ENCODE data around the gene RNF212. TPM values are rescaled to one million over a fixed set of nuclear protein-coding genes. Genes with fewer than 3 reads are reported as not detected.

RNF212 gene
- total and polyA plus RNA-seq, 2 donors (not counting 3 experiments of a cell fraction or from before 2014, with no cell fraction given): 2.3 to 2.8 TPM

GRCh38 chr4:1044469-1045192 lies 68.7 kb downstream of the RNF212 start:
- BruUV-seq (replicated peaks): no TSS peak
- no peak overlapping the region for H3K4me3 ChIP-seq (replicated peaks in 1 of 3; ENCODE audit: insufficient read depth in 1 of 3, low read depth in 1 of 3, low read length in 3 of 3)
- no peak for TF ChIP-seq GATA2 (IDR thresholded peaks at IDR 0.05; ENCODE audit: insufficient read depth, insufficient read length, low read depth, low read length)
- no peak for TF ChIP-seq MAX (IDR thresholded peaks at IDR 0.05; ENCODE audit: insufficient read depth, insufficient read length)
- TF ChIP-seq MYC (IDR thresholded peaks at IDR 0.05; ENCODE audit: low read depth, low read length): no peak
- TF ChIP-seq CTCF (IDR thresholded peaks at IDR 0.05; ENCODE audit: extremely low read depth in 1 of 2, insufficient read depth in 1 of 2, low read depth in 1 of 2, low read length in 2 of 2): no peak
- no peak for TF ChIP-seq JUN (IDR thresholded peaks at IDR 0.05; ENCODE audit: borderline replicate concordance, insufficient read depth, insufficient read length, low read depth)
- no peak for TF ChIP-seq EZH2 (IDR thresholded peaks at IDR 0.05; ENCODE audit: borderline replicate concordance, low read depth, low read length, severe bottlenecking)
- no peak for TF ChIP-seq POLR2AphosphoS5 (IDR thresholded peaks at IDR 0.05; ENCODE audit: insufficient read depth, low read depth, low read length)
- TF ChIP-seq POLR2A (IDR thresholded peaks at IDR 0.05; ENCODE audit: low read depth, low read length): no peak
- TF ChIP-seq FOS (IDR thresholded peaks at IDR 0.05; ENCODE audit: borderline replicate concordance, insufficient read depth, low read length): no peak
- H3K36me3 ChIP-seq (ENCODE audit: control insufficient read depth in 2 of 2, extremely low read depth in 1 of 2, insufficient read depth in 2 of 2, low read length in 2 of 2): no peaks in the 10 kb centered on the region
- peak overlapping the region; percentile 85 for H3K27ac ChIP-seq (ENCODE audit: insufficient read depth, low read depth, low read length)
- POLR2A ChIA-PET: no interaction called here
- intact Hi-C loops (cut with micrococcal nuclease): loop anchor here (5.0 kb wide), 1 partner anchor 262 kb away; no protein-coding TSS in a partner anchor
- CTCF ChIA-PET: interaction anchor here (1.9 kb wide), 1 partner anchor 35 kb away, joined by 11 read pairs; no protein-coding TSS in a partner anchor
- DNase-seq (ENCODE audit: low read depth, low spot score) (no peak), FAIRE-seq (no peak)
- no peaks in the 10 kb centered on the region for H4K20me1 ChIP-seq (replicated peaks; ENCODE audit: control insufficient read depth, extremely low read depth, insufficient read depth, low read length)
- H3K27me3 ChIP-seq (ENCODE audit: control insufficient read depth in 2 of 2, insufficient read depth in 2 of 2, low read length in 2 of 2): no peaks in the 10 kb centered on the region
- no peaks in the 10 kb centered on the region for H3K9me1 ChIP-seq (replicated peaks; ENCODE audit: control insufficient read depth, extremely low read depth, insufficient read depth, low read length)
- peaks cover 30% of the 10 kb centered on the region for H3K4me1 ChIP-seq (ENCODE audit: control insufficient read depth, extremely low read depth, insufficient read depth, low read length)
- dilution Hi-C loops (cut with MboI; ENCODE audit: extremely low pct_ligation_motif_present, low sequenced_read_pairs): no loop called here
- H3K9me3 ChIP-seq (replicated peaks; ENCODE audit: control insufficient read depth, insufficient read depth, low read length): no peaks in the 10 kb centered on the region
- peak overlapping the region; percentile 54 for H3K9ac ChIP-seq (replicated peaks; ENCODE audit: extremely low read depth, insufficient read depth, low read length)
- H3K79me2 ChIP-seq (ENCODE audit: control insufficient read depth, insufficient read depth, low read length): no peaks in the 10 kb centered on the region
- H2AFZ ChIP-seq (ENCODE audit: low read depth, low read length): peak overlapping the region; percentile 27
- peak overlapping the region; percentile 13 for H3K4me2 ChIP-seq (ENCODE audit: insufficient read depth, low read length)
